ENCODE measurements around the gene OR10AG1.

OR10AG1 gene, protein sequence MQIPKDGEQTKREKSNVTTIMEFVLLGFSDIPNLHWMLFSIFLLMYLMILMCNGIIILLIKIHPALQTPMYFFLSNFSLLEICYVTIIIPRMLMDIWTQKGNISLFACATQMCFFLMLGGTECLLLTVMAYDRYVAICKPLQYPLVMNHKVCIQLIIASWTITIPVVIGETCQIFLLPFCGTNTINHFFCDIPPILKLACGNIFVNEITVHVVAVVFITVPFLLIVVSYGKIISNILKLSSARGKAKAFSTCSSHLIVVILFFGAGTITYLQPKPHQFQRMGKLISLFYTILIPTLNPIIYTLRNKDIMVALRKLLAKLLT

DNA sequence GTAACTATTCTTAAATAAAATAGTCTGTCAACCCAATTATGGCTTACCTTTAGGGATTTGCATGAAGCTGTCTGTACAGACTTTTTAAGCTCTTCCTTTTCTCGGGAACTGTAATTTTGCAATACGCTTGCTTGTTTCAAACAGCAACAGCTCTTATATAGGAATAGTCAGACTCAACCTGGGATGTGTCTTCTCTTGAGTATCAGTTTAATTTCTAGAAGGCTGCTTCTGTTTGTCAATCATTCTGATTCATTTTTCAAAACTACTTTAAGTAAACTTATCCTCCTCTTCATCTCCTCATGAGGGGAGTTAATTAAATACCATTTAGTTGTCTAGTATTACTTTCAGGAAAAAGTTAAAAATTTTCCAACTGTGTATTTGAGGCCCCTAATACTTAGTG lies at the start of gene OR10AG1:
TSS of gene OR10AG1 (minus strand) at position 101 of the 400 bp plus-strand sequence. CDS start at position 63, 38 bp downstream.
- Histone ChIP-seq H3K4me1 (ENCODE audit: control insufficient read depth in 1 of 2, insufficient read depth in 2 of 2, low read length in 2 of 2) (no peaks in the 10 kb centered on the region), H3K9me3 (ENCODE audit: control insufficient read depth in 1 of 2, low read length in 2 of 2) (no peaks in the 10 kb centered on the region), H3K27ac (ENCODE audit: low read length) (no peak within 1 kb of the TSS), H3K36me3 (ENCODE audit: control insufficient read depth in 1 of 2, insufficient read depth in 2 of 2, low read length in 2 of 2) (no peaks in the 10 kb centered on the region), H3K27me3 (ENCODE audit: low read depth, low read length) (no peaks in the 10 kb centered on the region), H3K4me3 (ENCODE audit: low read depth in 1 of 2, low read length in 2 of 2) (no peak within 1 kb of the TSS)

DNA sequence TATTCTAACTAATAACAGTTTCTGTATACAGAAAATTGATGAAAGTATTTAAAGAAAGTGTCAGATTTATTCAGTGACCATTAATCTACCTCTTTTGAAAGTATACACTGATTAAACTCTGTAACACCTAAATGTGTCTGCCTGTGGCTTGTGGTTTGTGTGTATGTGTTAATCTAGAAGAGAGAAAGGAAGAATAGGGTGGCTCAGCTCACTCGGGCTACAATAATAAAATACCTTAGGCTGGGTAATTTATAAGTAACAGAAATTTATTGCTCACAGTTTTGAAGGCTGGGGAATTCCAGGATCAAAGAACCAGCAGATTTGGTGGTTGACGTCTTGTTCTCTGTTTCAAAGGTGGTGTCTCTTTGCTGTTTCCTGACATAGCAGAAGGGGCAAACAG lies 44.1 kb upstream of the OR10AG1 start:
- Histone ChIP-seq H3K36me3 (ENCODE audit: control insufficient read depth in 1 of 2, insufficient read depth in 2 of 2, low read length in 2 of 2) (no peaks in the 10 kb centered on the region), H3K9me3 (ENCODE audit: control insufficient read depth in 1 of 2, low read length in 2 of 2) (peaks cover 0 to 6% of the 10 kb centered on the region in 2 donors), H3K4me1 (ENCODE audit: control insufficient read depth in 1 of 2, insufficient read depth in 2 of 2, low read length in 2 of 2) (no peaks in the 10 kb centered on the region), H3K27ac (ENCODE audit: low read length) (no peak overlapping the region), H3K4me3 (ENCODE audit: low read depth in 1 of 2, low read length in 2 of 2) (no peak overlapping the region), H3K27me3 (ENCODE audit: low read depth, low read length) (no peaks in the 10 kb centered on the region)

DNA sequence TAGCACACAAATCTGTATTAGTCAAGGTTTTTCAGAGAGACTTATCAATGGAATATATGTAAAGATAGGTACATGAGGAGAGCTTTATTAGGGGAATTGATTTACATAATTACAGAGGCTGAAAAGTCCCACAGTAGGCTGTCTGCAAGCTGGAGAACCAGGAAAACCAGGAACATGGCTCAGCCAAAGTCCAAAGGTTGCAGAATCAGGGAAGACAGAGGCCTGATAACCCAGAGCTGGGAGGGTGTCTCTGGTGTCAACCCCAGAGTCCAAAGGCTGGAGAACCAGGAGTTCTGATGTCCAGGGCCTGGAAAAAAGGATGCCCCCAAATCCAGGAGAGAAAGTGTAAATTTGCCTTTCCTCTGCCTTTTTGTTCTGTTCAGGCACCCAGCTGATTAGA lies 41.0 kb upstream of the OR10AG1 start:
- no peaks in the 10 kb centered on the region for H3K4me1 ChIP-seq (ENCODE audit: control insufficient read depth in 1 of 2, insufficient read depth in 2 of 2, low read length in 2 of 2)
- H3K27me3 ChIP-seq (ENCODE audit: low read depth, low read length), result no peaks in the 10 kb centered on the region
- no peak overlapping the region for H3K27ac ChIP-seq (ENCODE audit: low read length)
- H3K9me3 ChIP-seq (ENCODE audit: control insufficient read depth in 1 of 2, low read length in 2 of 2), result peaks cover 5 to 6% of the 10 kb centered on the region in 2 donors
- H3K36me3 ChIP-seq (ENCODE audit: control insufficient read depth in 1 of 2, insufficient read depth in 2 of 2, low read length in 2 of 2), result no peaks in the 10 kb centered on the region
- H3K4me3 ChIP-seq (ENCODE audit: low read depth in 1 of 2, low read length in 2 of 2), result no peak overlapping the region

DNA sequence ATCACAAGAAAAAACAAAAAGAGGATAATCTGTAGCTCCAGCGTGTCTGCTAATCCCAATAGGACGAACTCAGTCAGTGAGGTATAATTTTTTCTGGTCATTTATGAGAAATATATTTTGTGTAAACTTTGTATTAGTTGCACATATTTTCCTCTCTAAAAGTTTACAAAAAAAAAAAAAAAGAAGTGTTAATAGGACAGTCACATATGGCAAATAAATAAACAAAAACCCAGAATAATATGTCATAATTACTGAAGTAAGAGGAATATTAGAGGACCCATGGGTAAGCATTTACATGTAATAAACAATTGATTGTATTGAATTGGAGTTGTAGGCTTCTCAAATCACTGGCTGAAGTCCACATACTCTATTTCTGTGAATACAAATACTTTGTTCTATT lies 24.8 kb upstream of the OR10AG1 start, which contains the start of gene OR5F1:
TSS of gene OR5F1 (minus strand) at position 101 of the 400 bp plus-strand sequence. CDS start at position 101, 0 bp downstream.
- Histone ChIP-seq H3K27me3 (ENCODE audit: low read depth, low read length) (no peaks in the 10 kb centered on the region), H3K4me3 (ENCODE audit: low read depth in 1 of 2, low read length in 2 of 2) (no peak within 1 kb of the TSS), H3K36me3 (ENCODE audit: control insufficient read depth in 1 of 2, insufficient read depth in 2 of 2, low read length in 2 of 2) (no peaks in the 10 kb centered on the region), H3K4me1 (ENCODE audit: control insufficient read depth in 1 of 2, insufficient read depth in 2 of 2, low read length in 2 of 2) (no peaks in the 10 kb centered on the region), H3K27ac (ENCODE audit: low read length) (no peak within 1 kb of the TSS), H3K9me3 (ENCODE audit: control insufficient read depth in 1 of 2, low read length in 2 of 2) (peaks cover 0 to 3% of the 10 kb centered on the region in 2 donors)

DNA sequence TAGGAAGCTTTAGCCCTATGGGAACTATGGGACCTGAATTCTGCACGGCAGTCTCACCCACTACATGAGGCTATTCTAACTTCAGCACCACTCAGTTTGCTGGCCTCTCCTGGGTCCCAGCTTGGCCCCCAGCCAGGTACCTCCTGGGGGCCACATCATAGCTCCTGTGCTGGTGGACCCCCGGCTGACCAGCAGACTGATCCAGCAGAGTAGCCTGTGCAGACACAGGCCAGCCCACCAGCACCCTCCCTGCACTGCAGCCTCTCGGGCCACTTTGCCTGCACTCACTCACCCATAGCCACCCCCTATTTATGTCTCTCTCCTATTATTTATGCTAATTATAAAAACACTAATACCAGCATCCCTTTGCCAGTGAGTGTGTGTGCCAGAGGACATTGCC lies 1.2 kb upstream of the OR10AG1 start:
- H3K27me3 ChIP-seq (ENCODE audit: low read depth, low read length), result no peaks in the 10 kb centered on the region
- no peaks in the 10 kb centered on the region for H3K4me1 ChIP-seq (ENCODE audit: control insufficient read depth in 1 of 2, insufficient read depth in 2 of 2, low read length in 2 of 2)
- no peak overlapping the region for H3K27ac ChIP-seq (ENCODE audit: low read length)
- no peaks in the 10 kb centered on the region for H3K36me3 ChIP-seq (ENCODE audit: control insufficient read depth in 1 of 2, insufficient read depth in 2 of 2, low read length in 2 of 2)
- no peak overlapping the region for H3K4me3 ChIP-seq (ENCODE audit: low read depth in 1 of 2, low read length in 2 of 2)
- no peaks in the 10 kb centered on the region for H3K9me3 ChIP-seq (ENCODE audit: control insufficient read depth in 1 of 2, low read length in 2 of 2)

DNA sequence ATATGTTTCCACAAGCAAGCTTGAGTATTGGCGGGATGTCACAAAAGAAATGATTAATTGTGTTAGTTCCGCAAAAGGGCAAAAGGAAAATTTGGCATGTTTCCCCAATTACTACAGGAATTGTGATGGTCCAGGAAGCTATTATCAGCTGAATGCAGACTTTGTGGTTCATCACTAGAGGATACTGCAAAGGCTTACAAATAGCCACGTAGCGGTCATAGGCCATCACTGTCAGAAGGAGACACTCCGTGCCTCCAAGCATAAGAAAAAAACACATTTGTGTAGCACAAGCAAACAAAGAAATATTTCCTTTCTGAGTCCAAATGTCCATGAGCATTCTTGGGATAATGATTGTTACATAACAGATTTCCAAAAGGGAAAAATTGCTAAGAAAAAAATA lies 1.8 kb downstream of the OR10AG1 start:
- no peak overlapping the region for H3K27ac ChIP-seq (ENCODE audit: low read length)
- H3K4me1 ChIP-seq (ENCODE audit: control insufficient read depth in 1 of 2, insufficient read depth in 2 of 2, low read length in 2 of 2), result no peaks in the 10 kb centered on the region
- no peak overlapping the region for H3K4me3 ChIP-seq (ENCODE audit: low read depth in 1 of 2, low read length in 2 of 2)
- H3K9me3 ChIP-seq (ENCODE audit: control insufficient read depth in 1 of 2, low read length in 2 of 2), result no peaks in the 10 kb centered on the region
- no peaks in the 10 kb centered on the region for H3K27me3 ChIP-seq (ENCODE audit: low read depth, low read length)
- H3K36me3 ChIP-seq (ENCODE audit: control insufficient read depth in 1 of 2, insufficient read depth in 2 of 2, low read length in 2 of 2), result no peaks in the 10 kb centered on the region

DNA sequence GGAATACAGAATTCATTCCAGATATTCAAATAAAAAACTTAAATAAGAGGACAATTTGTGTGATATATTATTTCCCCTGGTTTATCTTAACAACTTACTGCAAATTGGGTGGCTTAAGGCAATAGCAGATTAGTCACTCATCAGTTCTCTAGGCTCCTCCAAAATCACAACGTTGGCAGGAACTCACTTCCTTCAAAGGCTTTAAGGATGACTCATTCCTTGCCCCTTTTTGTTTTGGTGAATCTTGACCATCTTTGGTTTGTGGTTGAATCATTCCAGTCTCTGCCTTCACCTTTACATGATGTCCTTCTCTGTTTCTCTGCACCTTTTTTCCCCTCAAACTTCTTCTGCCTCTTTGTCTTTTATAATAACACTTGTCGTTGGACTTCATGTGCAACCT lies 3.4 kb downstream of the OR10AG1 start:
- Histone ChIP-seq H3K4me3 (ENCODE audit: low read depth in 1 of 2, low read length in 2 of 2) (no peak overlapping the region), H3K27ac (ENCODE audit: low read length) (no peak overlapping the region), H3K27me3 (ENCODE audit: low read depth, low read length) (no peaks in the 10 kb centered on the region), H3K4me1 (ENCODE audit: control insufficient read depth in 1 of 2, insufficient read depth in 2 of 2, low read length in 2 of 2) (no peaks in the 10 kb centered on the region), H3K9me3 (ENCODE audit: control insufficient read depth in 1 of 2, low read length in 2 of 2) (no peaks in the 10 kb centered on the region), H3K36me3 (ENCODE audit: control insufficient read depth in 1 of 2, insufficient read depth in 2 of 2, low read length in 2 of 2) (no peaks in the 10 kb centered on the region)

DNA sequence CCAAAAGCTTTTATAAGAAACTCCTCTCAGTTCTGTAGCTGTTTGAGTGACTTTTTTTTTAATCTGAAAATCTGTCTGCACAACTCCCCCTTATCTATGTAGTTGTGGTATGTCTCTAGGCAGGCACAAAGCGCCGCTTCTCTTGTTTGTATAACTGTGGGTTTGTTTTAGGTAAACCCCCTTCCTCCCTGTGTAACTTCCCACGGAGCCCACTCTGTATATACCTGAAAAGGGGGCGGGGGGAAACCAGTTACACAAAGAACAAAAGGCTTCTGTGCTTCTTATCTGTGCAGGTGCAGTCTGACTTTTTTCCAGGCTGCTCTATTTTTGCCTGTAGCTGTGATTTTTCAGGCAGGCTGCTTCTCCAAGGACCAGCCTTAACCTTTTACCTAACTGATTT lies 13.2 kb downstream of the OR10AG1 start:
- Histone ChIP-seq H3K4me3 (ENCODE audit: low read depth in 1 of 2, low read length in 2 of 2) (no peak overlapping the region), H3K27me3 (ENCODE audit: low read depth, low read length) (no peaks in the 10 kb centered on the region), H3K36me3 (ENCODE audit: control insufficient read depth in 1 of 2, insufficient read depth in 2 of 2, low read length in 2 of 2) (no peaks in the 10 kb centered on the region), H3K9me3 (ENCODE audit: control insufficient read depth in 1 of 2, low read length in 2 of 2) (no peaks in the 10 kb centered on the region), H3K4me1 (ENCODE audit: control insufficient read depth in 1 of 2, insufficient read depth in 2 of 2, low read length in 2 of 2) (no peaks in the 10 kb centered on the region), H3K27ac (ENCODE audit: low read length) (no peak overlapping the region)

DNA sequence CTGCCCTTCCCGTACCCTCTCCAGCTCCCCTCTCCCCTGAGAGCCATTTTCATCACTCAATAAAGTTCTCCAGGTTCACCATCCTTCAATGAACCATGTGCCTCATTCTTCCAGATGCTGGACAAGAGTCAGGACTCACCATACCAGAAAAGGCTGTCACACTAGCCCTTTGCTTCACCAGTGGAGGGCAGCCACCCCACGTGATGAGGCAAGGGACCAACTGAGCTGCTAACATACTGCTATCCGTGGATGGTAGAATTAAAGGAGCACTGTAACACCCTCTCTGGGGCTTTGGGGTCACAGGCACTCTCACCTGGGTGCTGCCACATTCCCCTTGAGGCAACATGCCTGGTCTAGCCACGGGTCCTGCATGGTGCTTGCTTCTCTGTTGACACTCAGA lies 20.4 kb downstream of the OR10AG1 start:
- Histone ChIP-seq H3K4me3 (ENCODE audit: low read depth in 1 of 2, low read length in 2 of 2) (no peak overlapping the region), H3K27me3 (ENCODE audit: low read depth, low read length) (no peaks in the 10 kb centered on the region)

DNA sequence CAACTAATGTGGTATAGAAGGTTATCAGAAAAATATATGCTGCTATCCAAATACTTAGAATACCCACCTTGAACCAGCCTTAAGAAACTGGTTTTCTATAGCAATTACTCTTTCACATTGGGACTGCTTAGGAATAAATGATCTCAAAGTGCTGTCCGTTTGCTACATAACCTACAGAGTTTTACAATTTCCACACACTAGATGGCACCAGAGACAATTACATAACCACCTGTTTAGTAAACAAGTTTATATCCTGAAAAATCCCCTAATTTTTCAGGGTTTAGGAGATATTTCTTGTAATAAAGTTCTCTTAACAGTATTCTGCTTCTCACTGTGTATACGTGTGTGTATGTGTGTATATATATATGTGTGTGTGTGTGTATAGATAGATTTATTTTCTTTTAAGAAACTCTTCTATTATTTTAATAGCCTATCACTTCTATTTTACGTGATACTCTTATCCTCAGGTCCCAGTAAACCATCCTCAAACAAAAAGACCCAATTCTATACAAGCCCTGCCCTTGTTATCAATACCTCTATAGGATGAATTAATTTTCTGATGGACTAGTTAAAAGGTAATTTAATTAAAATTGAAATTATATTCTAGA lies 26.9 kb downstream of the OR10AG1 start:
- Histone ChIP-seq H3K36me3 (ENCODE audit: control insufficient read depth in 1 of 2, insufficient read depth in 2 of 2, low read length in 2 of 2) (no peaks in the 10 kb centered on the region), H3K4me3 (ENCODE audit: low read depth in 1 of 2, low read length in 2 of 2) (no peak overlapping the region), H3K27me3 (ENCODE audit: low read depth, low read length) (no peaks in the 10 kb centered on the region), H3K4me1 (ENCODE audit: control insufficient read depth in 1 of 2, insufficient read depth in 2 of 2, low read length in 2 of 2) (no peaks in the 10 kb centered on the region), H3K27ac (ENCODE audit: low read length) (no peak overlapping the region), H3K9me3 (ENCODE audit: control insufficient read depth in 1 of 2, low read length in 2 of 2) (no peaks in the 10 kb centered on the region)

More for the DNA sequence above, 20.4 kb downstream of the OR10AG1 start:
- Histone ChIP-seq H3K36me3 (ENCODE audit: control insufficient read depth in 1 of 2, insufficient read depth in 2 of 2, low read length in 2 of 2) (no peaks in the 10 kb centered on the region), H3K9me3 (ENCODE audit: control insufficient read depth in 1 of 2, low read length in 2 of 2) (no peaks in the 10 kb centered on the region), H3K4me1 (ENCODE audit: control insufficient read depth in 1 of 2, insufficient read depth in 2 of 2, low read length in 2 of 2) (no peaks in the 10 kb centered on the region), H3K27ac (ENCODE audit: low read length) (no peak overlapping the region)

DNA sequence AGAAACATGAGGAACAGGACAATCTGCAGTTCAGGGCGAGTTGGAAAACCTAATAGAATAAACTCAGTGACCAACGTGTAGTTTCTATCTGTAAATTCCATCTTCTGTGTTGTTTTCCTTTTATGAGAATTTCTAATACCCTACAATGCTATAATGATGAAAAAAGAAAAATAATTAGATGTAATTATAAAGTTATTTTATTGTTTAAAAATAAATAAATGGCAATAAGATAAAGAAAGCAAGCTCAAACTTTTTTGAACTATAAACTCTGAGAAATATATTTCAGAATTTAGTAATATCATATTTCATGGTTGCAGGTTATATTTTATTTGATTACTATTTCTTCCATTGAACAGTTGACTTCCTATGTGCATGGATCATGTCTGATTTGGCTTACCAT lies 33.4 kb downstream of the OR10AG1 start, which contains the start of gene OR5I1:
TSS of gene OR5I1 (minus strand) at position 101 of the 400 bp plus-strand sequence. CDS start at position 101, 0 bp downstream.
- Histone ChIP-seq H3K27ac (ENCODE audit: low read length) (no peak within 1 kb of the TSS), H3K4me3 (ENCODE audit: low read depth in 1 of 2, low read length in 2 of 2) (no peak within 1 kb of the TSS), H3K36me3 (ENCODE audit: control insufficient read depth in 1 of 2, insufficient read depth in 2 of 2, low read length in 2 of 2) (no peaks in the 10 kb centered on the region), H3K4me1 (ENCODE audit: control insufficient read depth in 1 of 2, insufficient read depth in 2 of 2, low read length in 2 of 2) (no peaks in the 10 kb centered on the region), H3K9me3 (ENCODE audit: control insufficient read depth in 1 of 2, low read length in 2 of 2) (no peaks in the 10 kb centered on the region), H3K27me3 (ENCODE audit: low read depth, low read length) (no peaks in the 10 kb centered on the region)
